A549 (cell line): Measurements from ENCODE around the gene RACGAP1. TPM values are rescaled to one million over a fixed set of nuclear protein-coding genes. Genes with fewer than 3 reads are reported as not detected.

ENCODE experiments used
- ATAC-seq, 2 experiments: fragments of 200-7000 bp in 1 of 2; fragments of >200 bp in 1 of 2; cut with Nextera tagmentation in 1 of 2; cut with Tn5 transposase in 1 of 2; 3 replicates each; pipeline versions ENCODE4 v1.8.0 to v1.9.1; 2018 to 2020; ENCODE audit warnings: mild to moderate bottlenecking in 1 of 2, moderate library complexity in 1 of 2
- CTCF ChIA-PET: fragments of 300-600 bp; sonication (Branson Sonifier 250); formaldehyde crosslinking; extraction: SDS; loops from one replicate; lab custom pipeline; 2021; ENCODE audit warnings: antibody characterized with exemption, inconsistent platforms; lab: Yijun Ruan, JAX
- POLR2A ChIA-PET: fragments of 350-600 bp; formaldehyde crosslinking; extraction: SDS; loops from one replicate; lab custom pipeline; 2021; ENCODE audit warnings: antibody characterized with exemption, inconsistent platforms; lab: Yijun Ruan, JAX
- DNase-seq, 2 experiments: peaks; one replicate each; pipeline versions ENCODE4 v3.0.0 to v3.0.0-alpha.2; 2011 to 2016; ENCODE audit warnings: low read depth in 1 of 2, low spot score in 1 of 2
- FAIRE-seq: peaks from 2 replicates; lab custom pipeline; 2011; peaks lifted over from hg19 to GRCh38; lab: Jason Lieb, UNC
- H3K27ac ChIP-seq, 2 experiments: fragments of >200 bp; sonication (Bioruptor Twin); formaldehyde crosslinking; 3 replicates each; pipeline ENCODE4 v1.5.1; 2016 to 2017
- H3K4me1 ChIP-seq: fragments of >200 bp; sonication (Bioruptor Twin); formaldehyde crosslinking; 3 replicates; pipeline ENCODE4 v1.6.1; 2016
- H3K4me2 ChIP-seq: fragments of >200 bp; sonication (Bioruptor Twin); formaldehyde crosslinking; 3 replicates; pipeline ENCODE4 v1.6.1; 2016
- H3K4me3 ChIP-seq: fragments of >200 bp; sonication (Bioruptor Twin); formaldehyde crosslinking; 3 replicates; pipeline ENCODE4 v1.5.1; 2016
- H3K9me3 ChIP-seq: fragments of >200 bp; sonication (Bioruptor Twin); formaldehyde crosslinking; 3 replicates; pipeline ENCODE4 v1.6.1; 2016
- CBX2 ChIP-seq: fragments of 200-600 bp; sonication (generic); IDR thresholded peaks from 2 replicates; pipeline ENCODE4 v1.6.1; 2016; ENCODE audit warnings: low read depth, mild to moderate bottlenecking, borderline replicate concordance
- CEBPB ChIP-seq, 2 experiments: fragments of >200 bp in 1 of 2; sonication (Bioruptor Twin) in 1 of 2; formaldehyde crosslinking in 1 of 2; IDR thresholded peaks; 2 replicates each; pipeline ENCODE4 v1.6.1; 2012 to 2016
- CHD2 ChIP-seq: fragments of 150-350 bp; IDR thresholded peaks from 2 replicates; pipeline ENCODE4 v1.6.1; 2014; ENCODE audit warnings: low read length; ENCODE audit not compliant: partially characterized antibody
- CHD4 ChIP-seq: fragments of 200-600 bp; sonication (generic); IDR thresholded peaks from 2 replicates; pipeline ENCODE4 v1.6.1; 2016; ENCODE audit warnings: antibody characterized with exemption, mild to moderate bottlenecking, borderline replicate concordance
- EHMT2 ChIP-seq: fragments of 200-600 bp; sonication (generic); IDR thresholded peaks from 2 replicates; pipeline ENCODE4 v1.6.1; 2016; ENCODE audit warnings: antibody characterized with exemption, low read depth, mild to moderate bottlenecking, moderate library complexity
- EP300 ChIP-seq, 2 experiments: fragments of >200 bp; sonication (Bioruptor Twin); formaldehyde crosslinking; IDR thresholded peaks; 2 replicates in 1 of 2; 3 replicates in 1 of 2; pipeline ENCODE4 v1.6.1; 2016 to 2017
- FOSL2 ChIP-seq, 2 experiments: fragments of 450-650 bp in 1 of 2; fragments of >200 bp in 1 of 2; sonication (Bioruptor Twin) in 1 of 2; formaldehyde crosslinking; IDR thresholded peaks; 2 replicates each; pipeline versions ENCODE4 v1.5.0 to v1.6.1; 2016 to 2020; ENCODE audit warnings: mild to moderate bottlenecking in 1 of 2, moderate library complexity in 1 of 2
- FOXS1 ChIP-seq: fragments of 250-450 bp; sonication (Bioruptor Pico); IDR thresholded peaks from 2 replicates; pipeline ENCODE4 v1.5.0; 2020; ENCODE audit warnings: mild to moderate bottlenecking, moderate library complexity
- GATA3 ChIP-seq: IDR thresholded peaks from 2 replicates; pipeline ENCODE4 v1.6.1; 2012; ENCODE audit warnings: borderline replicate concordance
- HDAC2 ChIP-seq: fragments of 200-600 bp; sonication (generic); IDR thresholded peaks from 2 replicates; pipeline ENCODE4 v1.6.1; 2016
- HES2 ChIP-seq: fragments of >200 bp; sonication (Bioruptor Twin); formaldehyde crosslinking; IDR thresholded peaks from 2 replicates; pipeline ENCODE4 v1.6.1; 2016
- HEYL ChIP-seq: fragments of 250-450 bp; sonication (Bioruptor Pico); IDR thresholded peaks from 2 replicates; pipeline ENCODE4 v1.8.0; 2021; ENCODE audit warnings: mild to moderate bottlenecking, moderate library complexity
- HOXB5 ChIP-seq: fragments of 250-450 bp; sonication (Bioruptor Pico); IDR thresholded peaks from 2 replicates; pipeline ENCODE4 v1.5.0; 2020; ENCODE audit warnings: mild to moderate bottlenecking, moderate library complexity
- KDM1A ChIP-seq: fragments of 200-600 bp; sonication (generic); IDR thresholded peaks from 2 replicates; pipeline ENCODE4 v1.6.1; 2016; ENCODE audit warnings: low read depth, mild to moderate bottlenecking
- KDM5A ChIP-seq: fragments of 200-600 bp; sonication (generic); IDR thresholded peaks from 2 replicates; pipeline ENCODE4 v1.6.1; 2016; ENCODE audit warnings: antibody characterized with exemption, mild to moderate bottlenecking
- MAZ ChIP-seq: fragments of 150-350 bp; IDR thresholded peaks from 2 replicates; pipeline ENCODE4 v1.6.1; 2014; ENCODE audit warnings: antibody characterized with exemption, low read depth, low read length, borderline replicate concordance
- NR3C1 ChIP-seq: fragments of >200 bp; sonication (Bioruptor Twin); formaldehyde crosslinking; IDR thresholded peaks from 3 replicates; pipeline ENCODE4 v1.6.1; 2017
- POLR2AphosphoS2 ChIP-seq: conservative IDR thresholded peaks from 2 replicates; pipeline ENCODE4 v1.6.1; 2012; ENCODE audit warnings: low read length, improper control_type of control experiment, inconsistent platforms
- RAD21 ChIP-seq, 2 experiments: fragments of >200 bp in 1 of 2; sonication (Bioruptor Twin) in 1 of 2; formaldehyde crosslinking in 1 of 2; IDR thresholded peaks in 1 of 2; conservative IDR thresholded peaks in 1 of 2; 2 replicates in 1 of 2; 3 replicates in 1 of 2; pipeline ENCODE4 v1.6.1; 2012 to 2018; ENCODE audit warnings: inconsistent platforms in 1 of 2
- RCOR1 ChIP-seq: fragments of 150-350 bp; IDR thresholded peaks from 2 replicates; pipeline ENCODE4 v1.6.1; 2014; ENCODE audit warnings: antibody characterized with exemption, low read length, low read depth
- ZC3H11A ChIP-seq: fragments of 450-650 bp; IDR thresholded peaks from 2 replicates; pipeline ENCODE4 v1.6.1; 2014; ENCODE audit warnings: antibody characterized with exemption, mild to moderate bottlenecking
- ZFP36 ChIP-seq: fragments of 450-650 bp; IDR thresholded peaks from 2 replicates; pipeline ENCODE4 v1.6.1; 2014; ENCODE audit warnings: borderline replicate concordance; ENCODE audit not compliant: partially characterized antibody
- ZNF302 ChIP-seq: fragments of 250-450 bp; sonication (Bioruptor Pico); IDR thresholded peaks from 2 replicates; pipeline ENCODE4 v1.9.0; 2021; ENCODE audit warnings: inconsistent platforms, mild to moderate bottlenecking, moderate library complexity
- ZSCAN20 ChIP-seq: fragments of 250-450 bp; sonication (Bioruptor Pico); IDR thresholded peaks from 2 replicates; pipeline ENCODE4 v1.8.0; 2022; ENCODE audit warnings: mild to moderate bottlenecking, moderate library complexity
- WGBS: methylation state at CpG from one replicate; pipeline ENCODE4 v1.1.6; 2017; ENCODE audit errors: missing lambda C conversion rate; 5-methylcytosine and 5-hydroxymethylcytosine counted together
- polyA plus RNA-seq, 4 experiments: library from polyadenylated mRNA; depleted of rRNA in 3 of 4; stranded (reverse); fragments of >200 nt; fragmentation: RNase III in 1 of 4; extraction: RNeasy Plus Mini Kit Qiagen cat#74134 plus additional on column Dnase treatment in 1 of 4; gene quantifications; 2 replicates in 3 of 4; 3 replicates in 1 of 4; pipeline ENCODE4 v1.2.3, GENCODE V29; 2011 to 2017

RACGAP1 gene
- polyA plus RNA-seq, 2 of the 4 experiments (the other 2 are of a cell fraction) = 103 to 107 TPM

GRCh38 chr12:49985981-49986380 lies 39.3 kb downstream of the RACGAP1 start:
- FAIRE-seq = no peak
- no peak for TF ChIP-seq CHD4
- no peak for TF ChIP-seq MAZ
- TF ChIP-seq RAD21 (conservative IDR thresholded peaks at IDR 0.05 in 1 of 2, IDR thresholded peaks at IDR 0.05 in 1 of 2) = no peak
- TF ChIP-seq HOXB5 (CRISPR knock-in tag) = no peak
- no peak for TF ChIP-seq ZC3H11A
- TF ChIP-seq EHMT2 = no peak
- ChIA-PET CTCF (interaction anchor here (0.7 to 29.8 kb wide), 9 partner anchors 10 to 236 kb away, joined by 3 to 708 read pairs (median 4); partner anchors contain the start of genes AQP6, ASIC1 and SMARCD1), POLR2A (no interaction called here)
- WGBS = 95% methylated on average over 5 of the region's 5 CpGs
- Histone ChIP-seq H3K4me2 (no peak overlapping the region), H3K9me3 (no peaks in the 10 kb centered on the region), H3K27ac (no peak overlapping the region), H3K4me1 (no peaks in the 10 kb centered on the region), H3K4me3 (no peak overlapping the region)
- no peak for ATAC-seq
- DNase-seq = no peak

- ChIA-PET POLR2A (no interaction called here), CTCF (interaction anchor here (1.1 to 29.8 kb wide), 9 partner anchors 9 to 118 kb away, joined by 3 to 708 read pairs (median 5); partner anchors contain the start of genes AQP5, AQP6, ASIC1 and SMARCD1)
- no peak for FAIRE-seq
- Histone ChIP-seq H3K4me1 (no peaks in the 10 kb centered on the region), H3K4me3 (no peak overlapping the region), H3K27ac (no peak overlapping the region), H3K4me2 (no peak overlapping the region), H3K9me3 (no peaks in the 10 kb centered on the region)
- TF ChIP-seq NR3C1 (no peak), GATA3 (no peak), POLR2AphosphoS2 (no peak), HES2 (no peak), KDM5A (no peak), ZNF302 (no peak), ZC3H11A (no peak), FOSL2 (IDR thresholded peaks at IDR 0.05) (no peak), FOSL2 (CRISPR knock-in tag; IDR thresholded peaks at IDR 0.05) (no peak), HDAC2 (no peak), CEBPB (IDR thresholded peaks at IDR 0.05) (no peak), CHD2 (no peak), FOXS1 (CRISPR knock-in tag) (no peak), MAZ (no peak), ZSCAN20 (CRISPR knock-in tag) (no peak), EP300 (IDR thresholded peaks at IDR 0.05) (no peak), CBX2 (no peak), ZFP36 (no peak), RCOR1 (no peak), KDM1A (no peak)
- peak in 1 of 2 experiments; percentile 22; a peak in 2 of 6 replicates for ATAC-seq
- no peak for DNase-seq
- 93% methylated on average over 9 of the region's 9 CpGs for WGBS
These were observed 40.6 kb downstream of the RACGAP1 start for GRCh38 chr12:49984476-49985359.

- no peaks in the 10 kb centered on the region for H3K4me1 ChIP-seq
- CTCF ChIA-PET = interaction anchor here (1.1 to 29.8 kb wide), 9 partner anchors 10 to 117 kb away, joined by 3 to 708 read pairs (median 7); partner anchors contain the start of genes AQP5, AQP6, ASIC1 and SMARCD1
- no peak overlapping the region for H3K4me3 ChIP-seq
- no peak for DNase-seq
- 35% methylated on average over 8 of the region's 8 CpGs for WGBS
- no peak overlapping the region for H3K4me2 ChIP-seq
- H3K27ac ChIP-seq = no peak overlapping the region
- ATAC-seq = peak; percentile 55 to 57; a peak in 3 of 6 replicates
- TF ChIP-seq HOXB5 (CRISPR knock-in tag) (no peak), HEYL (CRISPR knock-in tag) (no peak), CBX2 (no peak)
- POLR2A ChIA-PET = no interaction called here
- FAIRE-seq = no peak
- no peaks in the 10 kb centered on the region for H3K9me3 ChIP-seq
These were observed 41.4 kb downstream of the RACGAP1 start for GRCh38 chr12:49983892-49984291.
